Effector memory CD8-positive, alpha-beta T cell (primary cell): ENCODE results near the gene STK10.

ENCODE experiments used
- ATAC-seq: fragments of 150-1000 bp; cut with Tn5 transposase; replicated peaks from 2 replicates; pipeline ENCODE4 v1.10.0; 2021; ENCODE audit warnings: mild to moderate bottlenecking, moderate library complexity
- DNase-seq, 3 experiments: peaks; one replicate each; pipeline ENCODE4 v3.0.0; 2021
- H3K27ac Mint-ChIP-seq, 2 donors: one replicate each; pipeline ENCODE4 v1.8.0; 2022; ENCODE audit warnings: mild to moderate bottlenecking in 2 of 2, mixed read lengths in 2 of 2, moderate library complexity in 2 of 2
- H3K27me3 Mint-ChIP-seq, 2 donors: one replicate each; pipeline ENCODE4 v1.8.0; 2022; ENCODE audit warnings: mixed read lengths in 2 of 2
- H3K36me3 Mint-ChIP-seq: one replicate; pipeline ENCODE4 v1.8.0; 2022; ENCODE audit warnings: mild to moderate bottlenecking, moderate library complexity, mixed read lengths; ENCODE audit not compliant: insufficient read depth
- H3K4me1 Mint-ChIP-seq, 2 donors: one replicate each; pipeline ENCODE4 v1.8.0; 2022; ENCODE audit warnings: low read depth in 2 of 2, mixed read lengths in 2 of 2
- H3K4me3 Mint-ChIP-seq, 2 donors: one replicate each; pipeline ENCODE4 v1.8.0; 2022; ENCODE audit warnings: mild to moderate bottlenecking in 2 of 2, mixed read lengths in 2 of 2, moderate library complexity in 2 of 2
- H3K9me3 Mint-ChIP-seq, 2 donors: one replicate each; pipeline ENCODE4 v1.8.0; 2022; ENCODE audit warnings: mixed read lengths in 2 of 2

The STK10 gene

GRCh38 chr5:172089298-172090117, 98.5 kb downstream of the STK10 start:
- Mint-ChIP-seq H3K36me3 (peaks cover 68% of the 10 kb centered on the region), H3K9me3 (no peaks in the 10 kb centered on the region), H3K4me1 (peaks cover 10 to 18% of the 10 kb centered on the region in 2 donors), H3K27ac (peak overlapping the region; percentile 2 to 36), H3K4me3 (no peak overlapping the region), H3K27me3 (no peaks in the 10 kb centered on the region)
- no peak for ATAC-seq
- no peak for DNase-seq

GRCh38 chr5:172088801-172089200, 99.2 kb downstream of the STK10 start:
- no peak overlapping the region for H3K4me3 Mint-ChIP-seq
- H3K27ac Mint-ChIP-seq = peak overlapping the region; percentile 2 to 36
- DNase-seq (no peak), ATAC-seq (no peak)
- peaks cover 67% of the 10 kb centered on the region for H3K36me3 Mint-ChIP-seq
- H3K27me3 Mint-ChIP-seq = no peaks in the 10 kb centered on the region
- peaks cover 10 to 18% of the 10 kb centered on the region in 2 donors for H3K4me1 Mint-ChIP-seq
- H3K9me3 Mint-ChIP-seq = no peaks in the 10 kb centered on the region

GRCh38 chr5:172086194-172086975, 101.6 kb downstream of the STK10 start:
- no peaks in the 10 kb centered on the region for H3K27me3 Mint-ChIP-seq
- H3K27ac Mint-ChIP-seq = peak overlapping the region; percentile 28 to 94
- peaks cover 10 to 18% of the 10 kb centered on the region in 2 donors for H3K4me1 Mint-ChIP-seq
- DNase-seq = no peak
- peak overlapping the region in 1 of 2 donors; percentile 47 for H3K4me3 Mint-ChIP-seq
- peaks cover 64% of the 10 kb centered on the region for H3K36me3 Mint-ChIP-seq
- peak; percentile 24 for ATAC-seq
- no peaks in the 10 kb centered on the region for H3K9me3 Mint-ChIP-seq

GRCh38 chr5:172085738-172086137, 102.3 kb downstream of the STK10 start:
- H3K4me3 Mint-ChIP-seq = peak overlapping the region in 1 of 2 donors; percentile 47
- no peaks in the 10 kb centered on the region for H3K27me3 Mint-ChIP-seq
- peaks cover 10 to 18% of the 10 kb centered on the region in 2 donors for H3K4me1 Mint-ChIP-seq
- peak overlapping the region; percentile 28 to 94 for H3K27ac Mint-ChIP-seq
- H3K9me3 Mint-ChIP-seq = no peaks in the 10 kb centered on the region
- ATAC-seq = no peak
- peaks cover 63% of the 10 kb centered on the region for H3K36me3 Mint-ChIP-seq
- DNase-seq = no peak

DNA sequence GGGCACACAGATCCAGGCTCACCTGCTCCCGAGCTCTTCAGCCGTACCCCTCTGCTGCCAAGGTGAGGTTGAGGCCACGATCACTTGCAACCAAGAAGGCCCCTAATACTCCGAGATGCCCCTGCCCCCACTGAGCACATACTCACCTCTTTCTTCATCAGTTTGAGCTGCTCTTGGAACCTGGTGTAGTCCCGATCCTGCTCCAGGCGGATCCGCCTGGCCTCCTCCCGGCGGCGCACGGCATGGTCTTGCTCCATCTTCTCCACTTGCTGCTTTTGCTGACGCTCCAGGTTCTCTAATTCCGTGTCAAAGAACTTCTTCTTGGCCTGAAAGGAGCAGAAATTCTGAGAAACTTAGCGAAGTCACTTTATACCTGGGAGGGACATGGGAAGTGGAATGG, 105.8 kb downstream of the STK10 start:
- peaks cover 17 to 22% of the 10 kb centered on the region in 2 donors for H3K4me1 Mint-ChIP-seq
- H3K27me3 Mint-ChIP-seq = no peaks in the 10 kb centered on the region
- H3K27ac Mint-ChIP-seq = peak overlapping the region in 1 of 2 donors; percentile 67
- H3K9me3 Mint-ChIP-seq = no peaks in the 10 kb centered on the region
- ATAC-seq = no peak
- H3K4me3 Mint-ChIP-seq = no peak overlapping the region
- DNase-seq = no peak
- peaks cover 74% of the 10 kb centered on the region for H3K36me3 Mint-ChIP-seq

- DNase-seq (no peak), ATAC-seq (no peak)
- Mint-ChIP-seq H3K36me3 (peaks cover 81% of the 10 kb centered on the region), H3K27me3 (no peaks in the 10 kb centered on the region), H3K27ac (peak overlapping the region; percentile 28 to 66), H3K4me3 (no peak overlapping the region), H3K9me3 (no peaks in the 10 kb centered on the region), H3K4me1 (peaks cover 13 to 17% of the 10 kb centered on the region in 2 donors)
Measured at GRCh38 chr5:172079876-172080275, 108.1 kb downstream of the STK10 start.

DNA sequence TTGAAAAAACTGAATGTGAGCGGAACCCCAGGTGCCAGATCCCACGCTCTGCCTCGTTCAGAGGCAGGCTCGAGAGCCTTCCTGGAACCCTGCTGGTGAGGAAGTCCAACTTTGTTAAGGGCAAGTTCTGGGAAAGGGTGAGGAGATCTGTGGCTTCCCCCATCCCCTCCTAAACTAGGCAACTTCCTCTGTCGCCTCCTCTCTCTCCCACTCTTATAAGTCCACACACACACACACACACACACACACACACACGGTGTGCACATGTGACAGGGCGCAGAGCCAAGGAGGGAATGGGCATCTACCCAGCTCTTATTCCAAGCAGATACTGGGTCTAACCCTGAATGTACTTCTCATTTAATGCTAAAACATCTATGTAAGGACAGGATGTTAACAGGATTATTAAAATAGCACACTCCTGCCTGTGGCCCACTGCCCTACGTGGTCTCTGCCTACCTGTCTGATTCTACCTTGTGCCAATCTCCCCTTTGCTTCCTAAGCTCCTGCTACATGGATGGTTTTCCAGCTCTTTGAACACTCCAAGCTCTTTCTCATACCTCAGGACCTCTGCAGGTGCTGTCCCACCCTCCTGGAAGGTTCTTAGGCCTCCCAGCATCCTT, 109.2 kb downstream of the STK10 start:
- ATAC-seq (peak; percentile 8), DNase-seq (no peak)
- Mint-ChIP-seq H3K27ac (peak overlapping the region; percentile 30 to 66), H3K27me3 (no peaks in the 10 kb centered on the region), H3K9me3 (no peaks in the 10 kb centered on the region), H3K4me1 (peaks cover 13 to 17% of the 10 kb centered on the region in 2 donors), H3K36me3 (peaks cover 88% of the 10 kb centered on the region), H3K4me3 (peak overlapping the region in 1 of 2 donors; percentile 3)

DNA sequence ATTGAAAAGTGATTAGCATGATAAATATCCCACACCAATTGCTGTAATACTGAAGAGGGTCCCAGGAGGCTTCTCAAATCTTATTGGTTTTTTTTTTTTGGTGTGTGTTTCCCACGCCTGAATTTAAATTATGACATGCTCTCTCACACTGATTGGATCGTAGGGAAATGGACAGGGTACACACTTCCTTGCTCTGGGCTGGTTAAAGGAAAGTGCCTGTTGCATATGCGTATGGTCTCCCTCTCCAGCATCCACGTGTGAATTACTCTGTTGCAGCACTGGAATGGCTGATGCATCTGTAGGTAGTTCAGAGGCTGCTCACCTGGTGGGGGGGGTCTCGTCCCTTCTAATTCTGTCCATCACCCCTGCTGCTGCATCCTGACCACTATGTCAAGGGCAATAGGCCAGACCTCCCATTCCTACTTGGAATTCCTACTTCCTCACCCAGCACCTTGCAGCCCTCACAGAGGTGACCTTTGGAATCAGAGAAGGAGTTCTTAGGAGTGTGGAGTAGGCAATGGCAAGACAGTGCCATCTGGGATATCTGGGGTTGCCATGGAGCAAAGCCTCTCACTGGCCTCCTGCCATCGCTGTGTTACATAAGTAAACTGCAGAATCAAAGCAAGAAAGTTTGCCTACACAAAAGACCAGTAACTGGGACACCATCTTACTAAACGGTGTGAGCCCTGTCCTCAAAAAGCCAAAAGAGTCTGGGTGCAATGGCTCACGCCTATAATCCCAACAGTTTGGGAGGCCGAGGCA, 110.2 kb downstream of the STK10 start:
- Mint-ChIP-seq H3K36me3 (peaks cover 89% of the 10 kb centered on the region), H3K27ac (peak overlapping the region; percentile 30 to 66)
- ATAC-seq = no peak

GRCh38 chr5:172076761-172077244, 111.2 kb downstream of the STK10 start:
- Mint-ChIP-seq H3K27me3 (no peaks in the 10 kb centered on the region), H3K4me3 (no peak overlapping the region), H3K27ac (no peak overlapping the region), H3K9me3 (no peaks in the 10 kb centered on the region), H3K36me3 (peaks cover 87% of the 10 kb centered on the region), H3K4me1 (peaks cover 20 to 24% of the 10 kb centered on the region in 2 donors)
- no peak for DNase-seq
- ATAC-seq = no peak

More for the DNA sequence above, 110.2 kb downstream of the STK10 start:
- DNase-seq = no peak
- no peak overlapping the region for H3K4me3 Mint-ChIP-seq
- H3K4me1 Mint-ChIP-seq = peaks cover 13 to 17% of the 10 kb centered on the region in 2 donors
- no peaks in the 10 kb centered on the region for H3K9me3 Mint-ChIP-seq
- no peaks in the 10 kb centered on the region for H3K27me3 Mint-ChIP-seq

DNA sequence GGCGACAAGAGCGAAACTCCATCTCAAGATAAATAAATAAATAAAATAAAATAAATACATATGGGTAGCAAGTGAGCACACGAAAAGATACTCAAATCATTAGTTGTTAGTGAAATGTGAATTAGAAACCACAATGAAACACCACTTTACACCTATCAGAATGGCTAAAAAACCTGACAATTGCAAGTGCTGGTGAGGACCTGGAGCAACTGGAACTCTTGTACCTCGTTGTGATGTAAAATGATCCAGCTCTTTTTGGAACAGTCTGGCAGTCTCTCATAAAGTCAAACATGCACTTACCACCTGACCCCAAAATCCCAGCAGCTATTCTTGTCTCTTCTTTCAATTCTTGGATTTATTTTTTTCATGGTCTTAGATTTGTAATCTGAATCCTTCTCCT, 112.4 kb downstream of the STK10 start:
- Mint-ChIP-seq H3K4me1 (peaks cover 27 to 32% of the 10 kb centered on the region in 2 donors), H3K9me3 (no peaks in the 10 kb centered on the region), H3K27me3 (no peaks in the 10 kb centered on the region), H3K4me3 (no peak overlapping the region), H3K36me3 (peaks cover 88% of the 10 kb centered on the region), H3K27ac (peak overlapping the region in 1 of 2 donors; percentile 35)
- no peak for ATAC-seq
- no peak for DNase-seq

DNA sequence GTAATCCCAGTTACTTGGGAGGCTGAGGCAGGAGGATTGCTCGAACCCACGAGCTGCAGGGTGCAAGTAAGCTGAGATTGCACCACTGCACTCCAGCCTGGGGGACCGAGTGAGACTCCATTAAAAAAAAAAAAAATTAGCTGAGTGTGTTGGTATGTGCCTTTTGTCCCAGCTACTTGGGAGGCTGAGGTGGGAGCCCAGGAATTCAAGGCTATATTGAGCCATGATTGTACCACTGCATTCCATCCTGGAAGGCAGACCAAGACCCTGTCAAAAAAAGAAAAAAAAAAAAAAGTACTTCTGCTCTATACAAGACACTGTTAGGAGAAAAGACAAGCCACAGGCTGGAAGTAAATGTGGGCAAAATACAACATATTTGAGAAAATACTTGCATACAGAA, 113.1 kb downstream of the STK10 start:
- peaks cover 29 to 34% of the 10 kb centered on the region in 2 donors for H3K4me1 Mint-ChIP-seq
- ATAC-seq (no peak), DNase-seq (no peak)
- H3K4me3 Mint-ChIP-seq = no peak overlapping the region
- no peaks in the 10 kb centered on the region for H3K27me3 Mint-ChIP-seq
- no peaks in the 10 kb centered on the region for H3K9me3 Mint-ChIP-seq
- H3K27ac Mint-ChIP-seq = peak overlapping the region; percentile 35
- H3K36me3 Mint-ChIP-seq = peaks cover 87% of the 10 kb centered on the region

- DNase-seq (no peak), ATAC-seq (no peak)
- H3K4me3 Mint-ChIP-seq = no peak overlapping the region
- H3K27me3 Mint-ChIP-seq = no peaks in the 10 kb centered on the region
- H3K4me1 Mint-ChIP-seq = peaks cover 40 to 50% of the 10 kb centered on the region in 2 donors
- H3K36me3 Mint-ChIP-seq = peaks cover 79% of the 10 kb centered on the region
- H3K27ac Mint-ChIP-seq = peak overlapping the region; percentile 47 to 50
- no peaks in the 10 kb centered on the region for H3K9me3 Mint-ChIP-seq
Measured at GRCh38 chr5:172071309-172071875, 116.6 kb downstream of the STK10 start.
